Suprapubic skin (tissue), 2 donors: ENCODE data around the gene GRK5.

Source experiments
- EP300 ChIP-seq: sonication (generic); formaldehyde crosslinking; IDR thresholded peaks from one replicate; pipeline ENCODE4 v1.6.1; 2017; ENCODE audit warnings: antibody characterized with exemption
- POLR2A ChIP-seq, 2 donors: fragments of 450-650 bp; IDR thresholded peaks; one replicate each; pipeline ENCODE4 v1.6.1; 2017; ENCODE audit warnings: antibody characterized with exemption in 2 of 2, mild to moderate bottlenecking in 2 of 2, moderate library complexity in 2 of 2

DNA sequence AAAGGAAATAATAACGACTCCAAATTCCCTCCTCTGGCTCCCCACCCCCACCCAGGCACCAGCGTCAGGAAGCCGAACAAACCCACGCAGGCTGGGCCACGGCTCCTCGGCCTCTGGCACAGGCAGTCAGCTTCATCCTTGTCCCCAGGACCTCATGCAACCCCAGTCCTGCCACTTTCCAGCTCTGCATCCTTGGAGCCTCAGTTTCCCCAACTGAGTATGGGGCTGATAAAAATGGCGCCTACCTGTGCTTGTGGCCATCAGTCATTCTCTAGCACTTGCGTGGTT lies 198.1 kb downstream of the GRK5 start:
- TF ChIP-seq POLR2A (IDR thresholded peaks at IDR 0.05) (no peak), EP300 (no peak)
